NAMALWA (cell line): ENCODE results near the gene PPP2R2C.

Source experiments
- DNase-seq: peaks from one replicate; pipeline ENCODE4 v3.0.0-alpha.2; 2015; ENCODE audit warnings: low spot score

PPP2R2C gene

DNA sequence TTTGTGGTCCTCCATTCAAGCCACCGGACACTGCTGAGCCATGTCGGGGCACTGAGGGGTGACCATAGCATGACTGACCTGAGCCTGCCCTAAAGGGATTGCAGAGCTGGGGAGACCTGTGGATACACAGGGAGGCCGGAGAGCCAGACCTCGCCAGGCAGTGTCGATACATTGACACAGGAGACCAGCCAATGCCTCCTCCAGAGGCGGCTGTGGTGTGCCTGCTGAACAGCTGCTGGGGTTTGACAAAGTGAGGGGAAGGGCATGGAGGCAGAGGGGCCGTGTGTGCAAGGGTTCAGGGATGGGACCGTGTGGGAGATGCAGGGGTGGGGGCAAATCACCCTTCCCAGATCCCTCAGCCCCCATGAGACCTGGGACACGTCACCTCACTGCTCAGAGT, 48.0 kb downstream of the PPP2R2C start:
- DNase-seq, result no peak

DNA sequence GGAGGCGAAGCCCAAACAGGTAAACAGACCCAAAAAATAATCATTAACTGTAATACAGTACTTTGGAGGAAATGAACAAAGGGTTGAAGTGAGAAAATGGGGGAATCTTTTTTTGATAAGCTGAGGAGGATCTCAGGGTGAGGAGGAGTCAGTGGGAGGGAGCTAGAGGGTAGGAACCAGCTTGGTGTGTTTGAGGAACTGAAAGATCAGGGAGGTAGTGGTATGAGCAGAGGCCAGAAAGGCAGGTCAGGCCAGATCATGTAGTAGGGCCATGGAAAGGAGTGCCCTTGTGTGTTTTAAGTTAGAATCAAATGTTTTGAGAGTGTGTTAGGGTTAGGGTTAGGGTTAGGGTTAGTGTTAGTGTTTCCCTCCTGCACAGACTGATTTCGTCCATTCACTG, 48.8 kb downstream of the PPP2R2C start:
- no peak for DNase-seq

DNA sequence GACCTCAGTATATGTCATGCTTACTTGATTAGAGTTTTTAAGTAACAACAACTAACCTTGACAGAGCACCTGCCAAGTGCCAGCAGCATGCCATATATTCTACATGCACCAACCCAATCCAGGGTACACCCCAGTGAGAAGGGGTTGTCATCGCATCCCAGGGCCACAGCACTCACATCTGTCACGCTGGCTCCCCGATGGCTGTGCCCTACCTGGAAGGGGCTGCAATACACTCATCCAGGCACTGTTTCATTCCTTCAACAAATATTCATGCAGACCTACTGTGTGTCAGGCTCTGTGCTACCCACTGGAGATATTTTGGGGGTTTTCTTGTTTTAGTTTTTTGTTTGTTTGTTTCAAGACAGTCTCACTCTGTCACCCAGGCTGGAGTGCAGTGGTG, 49.5 kb downstream of the PPP2R2C start:
- no peak for DNase-seq

DNA sequence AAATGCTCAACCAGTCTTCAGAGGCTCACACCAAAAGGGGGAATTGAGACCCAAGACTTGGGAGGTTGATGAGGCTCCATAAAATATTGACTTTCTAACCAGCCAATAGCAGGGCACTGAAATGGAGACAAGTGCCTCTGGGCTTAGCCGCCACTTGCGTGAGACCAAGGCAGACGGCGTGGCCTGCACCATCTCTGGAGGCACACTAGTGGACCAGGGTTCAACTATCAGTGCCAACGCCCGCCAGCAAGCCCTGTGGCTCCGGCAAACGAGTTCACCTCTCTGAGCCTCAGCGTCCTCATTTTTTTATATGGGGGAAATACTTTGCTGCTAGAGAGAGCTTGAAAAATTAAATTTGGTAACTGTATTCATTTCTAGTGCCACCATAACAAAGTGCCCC, 50.3 kb downstream of the PPP2R2C start:
- DNase-seq, result no peak

DNA sequence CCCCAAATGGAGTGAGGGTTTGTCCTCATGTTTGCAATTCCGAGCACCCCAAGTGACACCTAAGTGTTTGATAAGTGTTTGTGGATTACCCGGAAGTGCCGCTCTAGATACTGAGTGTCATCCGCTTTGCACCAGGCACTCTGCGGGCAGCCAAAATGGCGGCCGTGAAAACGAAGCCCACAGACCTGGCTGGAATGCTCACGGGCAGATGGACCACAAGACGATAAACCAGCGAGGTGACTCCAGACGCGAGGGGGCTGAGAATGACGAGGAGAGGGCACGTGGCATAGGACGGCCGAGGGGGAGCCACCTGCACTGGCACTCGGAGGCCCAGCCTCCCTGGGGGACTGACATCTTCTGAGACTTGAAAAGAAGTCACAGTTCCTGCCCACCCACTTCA, 51.0 kb downstream of the PPP2R2C start:
- DNase-seq, result no peak

DNA sequence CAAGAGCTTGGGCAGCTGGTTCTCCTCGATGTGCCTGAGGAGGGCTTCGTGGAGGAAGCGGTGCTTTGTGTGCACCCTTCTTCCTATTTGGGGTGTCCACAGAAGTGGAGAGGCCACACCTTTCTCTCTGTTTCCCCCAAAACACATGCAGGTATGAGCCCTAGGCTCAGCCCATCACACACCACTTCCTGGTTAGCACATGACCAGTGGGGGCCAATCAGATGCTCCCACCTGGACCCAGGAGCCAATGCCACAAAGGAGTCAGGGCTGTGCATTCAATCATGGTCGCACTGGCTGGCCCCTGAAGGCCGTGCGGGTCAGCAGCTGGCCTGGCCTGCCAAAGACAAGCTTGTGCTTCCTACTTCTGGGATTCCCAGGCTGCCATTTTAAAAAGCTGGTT, 51.4 kb downstream of the PPP2R2C start:
- DNase-seq, result no peak

DNA sequence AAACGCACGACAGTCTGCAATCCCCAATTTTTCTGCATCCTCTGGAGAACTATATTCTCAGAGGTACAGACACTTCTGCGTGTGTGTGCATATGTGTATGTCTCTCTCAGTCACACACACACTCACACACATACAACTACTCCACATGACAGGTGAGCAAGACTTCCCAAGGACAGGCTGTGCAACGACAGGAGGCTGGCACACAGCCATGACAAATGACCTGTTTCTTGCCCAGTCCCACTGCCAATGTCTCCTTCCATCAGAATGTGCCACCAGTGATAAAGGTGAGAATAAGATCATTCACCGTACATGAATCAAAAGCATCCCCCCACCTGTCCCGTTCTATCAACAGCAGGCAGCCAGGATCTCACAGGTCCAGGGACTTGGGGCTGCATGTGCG, 52.4 kb downstream of the PPP2R2C start:
- DNase-seq, result no peak

DNA sequence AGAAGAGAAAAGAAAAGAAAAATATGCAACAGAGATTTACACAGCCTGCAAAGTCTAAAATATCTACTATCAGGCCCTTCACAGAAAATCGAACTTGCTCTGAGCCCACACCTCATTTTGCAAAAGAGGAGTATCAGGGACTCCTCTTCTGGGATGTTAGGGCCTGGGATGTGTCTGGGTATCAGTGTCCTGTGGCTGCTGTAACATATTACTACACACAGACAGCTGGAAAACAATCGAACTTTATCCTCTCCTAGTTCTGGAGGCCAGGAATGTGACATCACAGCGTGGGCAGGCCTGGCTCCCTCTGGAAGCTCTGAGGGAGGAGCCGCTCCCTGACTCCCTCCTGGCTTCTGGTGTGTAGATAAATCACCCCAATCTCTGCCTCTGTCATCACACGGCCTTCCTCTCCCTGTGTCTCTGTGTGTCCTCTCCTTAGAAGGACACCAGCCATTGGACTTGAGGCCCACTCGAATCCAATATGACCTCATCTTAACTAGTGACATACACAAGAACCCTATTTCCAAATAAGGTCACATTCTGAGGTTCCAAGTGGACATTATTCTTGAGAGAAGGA, 52.9 kb downstream of the PPP2R2C start:
- DNase-seq, result no peak

DNA sequence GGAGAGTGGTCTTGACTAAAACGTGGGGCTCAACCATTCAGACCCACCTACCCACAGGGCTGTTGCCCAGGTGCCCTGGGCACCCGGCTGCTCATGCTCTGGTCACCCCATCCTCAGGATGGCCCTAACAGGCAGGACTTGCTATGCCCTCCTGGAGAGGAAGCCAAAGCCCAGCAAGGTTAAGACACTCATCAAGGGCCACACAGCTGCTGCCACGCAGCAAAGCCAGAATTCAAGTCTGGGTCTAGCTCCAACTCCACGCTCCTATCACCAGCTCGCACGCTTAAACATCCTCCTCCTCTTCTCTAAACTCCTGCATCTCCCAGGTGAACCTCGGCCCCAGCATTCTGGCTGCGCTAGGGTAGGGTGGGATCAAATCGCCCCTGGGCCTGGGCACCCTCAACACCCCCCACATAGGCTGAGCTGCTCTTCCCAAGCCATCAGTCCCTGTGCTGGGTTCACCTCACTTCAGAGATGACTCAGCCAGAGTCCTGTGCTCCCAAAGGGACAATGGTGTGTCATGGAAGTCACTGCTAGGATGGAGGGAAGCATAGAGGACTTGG, 54.1 kb downstream of the PPP2R2C start:
- no peak for DNase-seq

DNA sequence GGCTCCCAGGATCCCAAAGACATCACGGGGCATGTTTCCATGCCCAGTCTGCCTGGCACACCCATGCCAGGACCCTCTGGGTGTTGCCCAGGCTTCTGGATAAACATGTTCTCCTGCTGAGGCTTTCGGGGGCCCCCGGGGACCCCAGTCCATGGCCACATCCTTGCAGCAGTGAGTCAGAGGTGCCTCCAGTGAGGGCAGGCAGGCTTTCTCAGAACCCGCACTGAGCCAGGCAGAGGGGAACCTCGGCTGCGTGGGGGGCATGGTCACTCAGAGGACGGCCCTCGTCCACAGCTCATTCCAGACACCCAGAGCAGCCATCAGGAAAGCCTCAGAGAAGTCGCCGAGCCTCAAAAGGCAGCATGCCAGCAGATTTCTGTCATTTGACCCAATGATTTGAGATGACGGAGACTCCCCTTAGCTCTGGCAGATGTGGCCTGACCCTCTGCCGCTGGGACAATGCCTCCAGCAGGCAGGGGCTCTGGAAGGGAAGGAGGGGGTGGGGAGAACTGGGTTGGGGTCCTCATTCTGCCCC, 54.8 kb downstream of the PPP2R2C start:
- DNase-seq, result no peak

DNA sequence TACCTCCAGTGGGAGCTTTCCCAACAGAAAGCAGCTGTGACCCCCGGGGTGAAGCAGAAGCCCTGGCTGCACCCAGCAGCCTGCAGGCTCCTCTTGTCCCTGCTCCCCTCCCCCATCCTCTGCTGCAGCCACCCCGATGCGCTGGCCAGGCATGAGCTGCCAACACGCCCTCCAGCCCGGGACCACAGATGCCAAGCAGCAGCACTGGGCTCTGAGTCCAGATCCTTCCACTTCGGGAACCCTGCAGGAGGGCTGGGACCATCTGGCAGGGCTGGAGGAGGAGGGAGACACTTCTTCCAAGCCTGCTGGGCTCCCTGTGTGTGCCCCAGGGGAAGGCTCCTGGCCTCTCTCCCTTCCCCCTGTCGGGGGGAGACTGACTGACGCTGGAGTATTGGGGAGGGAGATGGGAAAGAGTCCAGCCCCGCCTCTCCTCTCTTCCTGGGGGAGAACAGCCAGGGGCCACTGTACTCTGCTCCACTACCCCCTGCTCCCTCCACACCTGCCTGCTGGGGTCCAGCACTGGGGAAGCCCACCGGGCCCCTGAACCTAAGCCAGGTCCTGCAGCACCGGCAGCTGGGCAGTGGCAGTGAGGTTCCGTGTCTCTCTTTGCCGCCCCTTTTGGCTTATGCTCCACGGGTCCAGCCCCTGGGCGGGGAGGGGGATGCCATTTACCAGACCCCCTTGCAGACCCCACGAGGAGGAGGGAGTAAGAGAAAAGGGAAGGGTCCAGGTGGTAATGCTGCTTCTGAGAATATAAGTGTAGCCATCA, 55.7 kb downstream of the PPP2R2C start:
- DNase-seq, result no peak

DNA sequence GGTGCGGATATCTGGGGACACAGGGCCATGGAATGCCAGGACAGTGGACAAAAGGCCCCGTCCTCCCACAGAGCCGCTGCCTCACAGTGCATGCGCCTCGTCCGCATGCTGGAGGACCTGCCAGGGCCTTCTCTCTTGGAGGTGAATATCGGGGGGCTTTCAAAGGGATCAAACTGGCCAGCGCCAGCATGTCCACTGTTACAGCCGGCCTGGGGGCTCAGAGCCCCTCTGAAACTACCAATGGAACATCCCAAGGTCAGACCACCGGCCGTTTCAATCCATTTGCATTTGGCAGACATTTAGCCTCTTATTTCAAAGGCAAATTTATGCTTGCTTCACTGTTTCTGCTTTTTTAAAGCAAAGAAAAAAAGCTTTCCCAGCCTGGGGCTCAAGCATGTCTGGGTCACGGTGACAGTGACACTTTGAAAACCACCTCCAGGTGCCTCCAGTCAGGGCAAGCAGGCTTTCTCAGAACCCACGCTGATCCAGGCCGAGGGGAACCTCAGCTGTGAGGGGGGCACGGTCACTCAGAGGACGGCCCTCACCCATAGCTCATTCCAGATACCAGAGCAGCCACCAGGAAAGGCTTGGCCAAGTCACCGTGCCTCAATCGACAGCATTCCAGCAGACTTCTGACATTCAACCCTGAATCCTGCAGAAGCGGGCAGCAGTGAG, 57.2 kb downstream of the PPP2R2C start:
- DNase-seq, result no peak

DNA sequence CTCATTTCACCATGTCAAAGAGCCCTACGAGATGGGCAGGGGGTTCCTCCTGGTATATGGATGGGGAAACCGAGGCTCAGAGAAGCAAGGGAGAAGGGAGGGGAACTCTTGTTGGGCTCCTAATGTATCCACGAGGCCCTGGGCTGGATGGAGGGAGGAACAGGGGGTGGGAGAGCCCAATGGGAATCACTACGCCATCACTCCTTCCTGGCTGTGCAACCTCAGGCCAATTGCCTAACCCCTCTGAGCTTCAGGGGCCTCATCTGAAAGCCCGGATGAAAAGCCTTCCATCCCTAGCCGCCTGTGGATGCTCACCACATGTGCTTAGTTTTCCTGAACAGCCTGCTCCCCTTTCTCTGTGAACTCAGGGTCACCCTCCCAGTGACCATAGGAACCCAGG, 57.8 kb downstream of the PPP2R2C start:
- no peak for DNase-seq

DNA sequence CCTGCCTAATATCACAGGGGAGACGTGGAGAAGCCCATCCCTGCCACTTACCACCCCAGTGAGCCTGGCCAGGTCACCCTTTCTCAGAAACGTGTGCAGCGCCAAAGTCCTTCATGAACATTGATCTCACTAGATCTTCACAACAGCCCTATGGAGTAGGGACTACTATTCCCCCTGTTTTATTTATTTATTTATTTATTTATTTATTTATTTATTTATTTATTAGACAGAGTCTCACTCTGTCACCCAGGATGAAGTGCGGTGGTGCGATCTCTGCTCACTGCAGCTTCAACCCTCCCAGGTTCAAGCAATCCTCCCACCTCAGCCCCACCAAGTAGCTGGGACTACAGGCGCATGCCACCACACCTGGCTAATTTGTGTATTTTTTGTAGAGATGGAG, 61.8 kb downstream of the PPP2R2C start:
- DNase-seq, result no peak

DNA sequence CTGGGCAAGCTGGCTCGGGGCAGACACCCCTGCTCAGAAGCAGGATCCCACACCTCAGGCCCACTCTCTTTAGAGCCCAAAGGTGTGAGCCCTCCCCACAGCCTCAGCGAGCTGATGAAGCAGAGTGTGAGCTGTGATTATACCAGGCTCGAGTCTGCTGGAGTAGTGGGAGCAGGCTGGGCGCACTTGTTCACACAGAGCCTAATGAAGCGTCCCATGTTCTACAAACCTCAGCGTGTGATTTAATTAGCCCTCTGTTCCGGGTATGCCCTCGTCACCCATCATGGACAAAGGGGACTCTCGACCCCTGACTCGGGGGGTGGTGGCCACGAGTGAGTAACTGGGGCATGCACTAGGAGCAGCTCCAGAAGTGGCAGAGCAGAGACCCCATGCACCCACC, 62.3 kb downstream of the PPP2R2C start:
- DNase-seq, result no peak

DNA sequence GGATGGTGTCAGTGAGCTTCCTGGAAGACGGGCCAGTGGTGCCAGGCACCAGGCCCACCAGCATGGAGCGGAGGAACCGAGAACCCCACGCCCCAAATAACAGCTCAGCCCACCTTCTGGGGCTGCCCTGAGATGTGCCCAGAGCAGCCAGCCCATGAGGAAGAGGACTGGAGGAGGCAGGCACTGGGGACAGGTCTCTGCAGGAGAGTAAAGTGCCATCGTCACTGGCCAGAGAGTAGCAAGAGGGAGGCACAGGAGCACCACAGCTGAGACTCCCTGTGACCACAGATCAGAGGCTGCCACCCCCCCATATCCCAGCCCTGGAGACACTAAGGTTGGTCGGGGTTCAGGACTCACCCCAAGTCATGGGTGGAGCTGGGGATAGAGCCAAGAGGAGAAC, 63.0 kb downstream of the PPP2R2C start:
- DNase-seq, result no peak

DNA sequence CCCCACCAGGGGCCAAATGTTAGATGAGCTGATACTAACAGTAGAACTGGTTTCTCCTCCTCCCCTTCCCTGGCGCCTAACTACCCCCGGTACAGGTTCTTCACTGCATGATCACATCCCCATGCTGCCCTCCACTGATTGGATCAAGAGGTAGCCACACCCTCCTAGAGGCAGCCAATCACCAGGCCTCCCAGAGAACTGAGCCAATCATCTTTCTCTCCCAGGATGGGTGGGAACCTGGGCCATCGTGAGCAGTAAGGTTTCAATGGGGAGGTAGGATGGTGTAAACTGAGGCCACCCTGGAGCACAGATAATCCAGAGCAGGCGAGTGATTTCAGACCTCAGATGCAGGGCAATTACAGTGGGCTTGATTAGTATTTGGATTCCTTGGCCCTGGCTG, 64.2 kb downstream of the PPP2R2C start:
- DNase-seq, result peak; percentile 72

DNA sequence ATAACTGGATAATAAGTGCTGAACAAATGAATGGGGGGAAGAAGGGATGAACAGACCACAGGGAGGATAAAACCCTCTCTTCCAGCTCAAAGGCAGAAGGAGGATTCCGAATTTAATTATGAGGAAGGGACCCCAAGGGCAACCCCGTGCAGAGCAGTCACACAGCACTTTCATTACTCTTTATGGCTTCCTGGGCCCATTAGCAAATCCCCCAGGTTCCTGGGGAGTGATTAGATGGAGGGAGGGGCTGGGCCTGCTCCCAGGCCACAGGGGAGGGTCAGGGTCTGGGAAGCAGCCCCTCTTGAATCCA, 67.1 kb downstream of the PPP2R2C start:
- DNase-seq, result no peak

DNA sequence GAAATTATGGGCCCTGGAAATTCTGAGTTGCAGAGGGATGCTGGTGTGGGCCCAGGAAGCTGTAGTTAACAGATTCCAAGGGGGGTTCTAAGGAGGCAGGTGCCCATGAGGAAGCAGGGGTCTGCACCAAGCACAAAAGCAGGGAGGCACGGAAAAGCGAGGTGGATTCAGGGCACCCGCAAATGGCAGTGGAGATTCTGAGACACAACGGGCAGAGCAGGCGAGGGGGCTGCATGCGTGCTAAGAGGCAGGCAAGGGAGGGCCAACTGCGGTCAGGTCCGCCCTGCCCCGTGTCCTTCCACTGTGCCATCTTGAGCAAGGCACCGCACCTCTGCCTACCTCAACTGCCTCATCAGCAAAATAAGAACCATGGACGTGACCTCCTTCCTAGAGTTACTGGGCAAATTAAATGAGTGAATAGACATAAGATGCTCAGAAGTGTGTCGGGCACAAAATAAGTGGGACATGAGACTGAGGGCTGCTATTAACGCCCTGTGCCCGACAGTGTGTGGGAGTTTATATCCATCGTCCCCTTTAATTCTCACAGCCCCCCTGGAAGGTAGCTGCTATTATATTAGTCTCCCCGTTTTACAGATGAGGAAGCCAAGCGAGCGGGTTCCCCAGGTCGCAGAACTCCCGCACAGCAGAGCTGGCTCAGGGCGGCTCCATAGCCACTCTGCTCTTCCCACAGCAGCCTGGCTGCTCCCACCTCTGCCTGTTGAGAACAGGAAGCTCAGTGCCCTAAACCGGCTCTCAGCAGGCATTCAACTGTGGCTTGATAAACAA, 67.6 kb downstream of the PPP2R2C start:
- no peak for DNase-seq

DNA sequence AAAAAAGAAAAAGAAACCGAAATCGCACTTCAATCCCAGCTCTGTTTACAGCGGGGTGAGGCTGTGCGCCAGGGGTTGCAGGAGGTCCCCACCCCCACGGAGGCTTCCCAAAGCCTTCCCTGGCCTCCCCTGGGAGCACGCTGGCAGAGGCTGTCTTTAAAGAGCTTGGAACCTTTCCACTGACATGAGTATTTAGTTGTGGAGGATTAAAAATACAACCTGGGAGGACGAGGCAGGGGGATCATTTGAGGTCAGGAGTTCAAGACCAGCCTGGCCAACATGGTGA, 69.1 kb downstream of the PPP2R2C start:
- DNase-seq, result no peak

DNA sequence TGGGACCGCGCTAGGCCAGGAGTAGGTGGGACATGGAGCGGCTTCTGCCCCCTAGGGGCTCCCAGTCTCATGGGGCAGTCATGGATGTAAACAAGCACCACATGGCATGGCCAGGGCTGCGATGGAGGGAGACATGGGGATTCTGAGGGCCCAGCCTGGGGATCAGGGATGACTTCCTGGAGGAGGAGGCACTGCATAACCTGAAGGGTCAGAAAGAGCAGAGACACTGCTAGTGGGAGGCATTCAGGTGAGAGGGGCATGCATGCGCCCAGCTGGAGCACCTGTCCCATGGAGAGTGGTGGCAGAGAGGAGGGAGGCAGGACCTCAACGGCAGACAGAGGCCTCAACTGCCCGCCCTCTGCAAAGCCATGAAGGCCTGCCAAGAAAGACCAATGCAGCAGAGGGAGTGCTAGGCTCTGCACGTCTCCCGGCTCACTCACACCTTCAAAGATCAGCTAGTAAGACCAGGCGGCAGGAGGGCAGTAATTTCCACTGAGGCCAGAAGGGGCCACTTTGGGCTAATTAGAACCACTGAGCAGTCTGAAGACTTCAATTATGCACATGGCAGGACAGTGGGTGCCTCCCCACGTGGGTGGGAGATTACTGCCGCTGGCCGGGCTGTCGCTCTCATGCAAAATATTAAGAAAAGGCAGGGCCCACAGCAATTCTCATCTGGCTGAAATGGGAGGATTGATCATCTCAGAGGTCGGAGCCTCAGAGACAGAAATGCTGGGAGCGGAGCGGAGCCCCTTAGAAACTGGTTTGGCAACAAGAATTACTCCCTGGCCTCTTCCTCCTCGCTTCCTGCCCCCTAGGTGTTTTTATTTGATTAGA, 69.6 kb downstream of the PPP2R2C start:
- DNase-seq, result no peak

DNA sequence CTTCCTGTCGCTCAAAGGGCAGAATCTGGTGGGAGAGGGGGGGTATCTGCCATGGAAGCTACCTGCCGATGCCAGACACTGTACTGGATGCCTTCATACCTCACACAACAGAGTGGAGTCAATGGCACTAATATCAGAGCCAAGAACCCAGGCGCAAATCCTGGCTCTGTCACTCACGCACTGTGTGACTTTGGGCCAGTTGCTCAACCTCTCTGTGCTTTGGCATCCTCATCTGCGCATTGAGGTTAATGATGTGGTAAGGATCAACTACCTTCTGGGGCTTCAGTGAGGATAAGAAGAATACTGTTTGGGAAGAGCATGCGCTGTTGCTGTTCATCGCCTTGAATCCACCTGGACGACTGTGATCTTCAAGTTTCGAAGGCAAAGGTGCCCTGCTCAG, 70.6 kb downstream of the PPP2R2C start:
- no peak for DNase-seq
